Smooth muscle cell (in vitro differentiated cells): ENCODE measurements around the gene CHST11. TPM values are rescaled to one million over a fixed set of nuclear protein-coding genes. Genes with fewer than 3 reads are reported as not detected.

Experiments
- DNase-seq: peaks from one replicate; lab custom pipeline; 2025; ENCODE audit not compliant: unreplicated experiment; lab: John Stamatoyannopoulos, UW
- H2AFZ ChIP-seq: fragments of 200-600 bp; sonication (generic); 2 replicates; pipeline ENCODE4 v1.6.0; 2016; ENCODE audit warnings: antibody characterized with exemption, low read depth, mild to moderate bottlenecking
- H3F3A ChIP-seq: fragments of 200-600 bp; sonication (generic); 2 replicates; pipeline ENCODE4 v1.6.0; 2017; ENCODE audit warnings: antibody characterized with exemption, low read depth
- H3K27ac ChIP-seq: fragments of 200-600 bp; sonication (generic); 2 replicates; pipeline ENCODE4 v1.5.1; 2016; ENCODE audit warnings: low read depth, mild to moderate bottlenecking
- H3K27me3 ChIP-seq: fragments of 200-600 bp; sonication (generic); 2 replicates; pipeline ENCODE4 v1.6.1; 2016; ENCODE audit warnings: low read depth, mild to moderate bottlenecking
- H3K36me3 ChIP-seq: fragments of 200-600 bp; sonication (generic); 2 replicates; pipeline ENCODE4 v1.5.1; 2016; ENCODE audit warnings: low read depth
- H3K4me1 ChIP-seq: fragments of 200-600 bp; sonication (generic); 2 replicates; pipeline ENCODE4 v1.5.1; 2016; ENCODE audit warnings: low read depth
- H3K4me2 ChIP-seq: fragments of 200-600 bp; sonication (generic); 2 replicates; pipeline ENCODE4 v1.6.0; 2016; ENCODE audit warnings: mild to moderate bottlenecking
- H3K4me3 ChIP-seq: fragments of 200-600 bp; sonication (generic); 2 replicates; pipeline ENCODE4 v1.5.1; 2016; ENCODE audit warnings: mild to moderate bottlenecking
- H3K79me2 ChIP-seq: fragments of 200-600 bp; sonication (generic); 2 replicates; pipeline ENCODE4 v1.6.0; 2016; ENCODE audit warnings: low read depth, mild to moderate bottlenecking
- H3K9ac ChIP-seq: fragments of 200-600 bp; sonication (generic); 2 replicates; pipeline ENCODE4 v1.6.0; 2016; ENCODE audit warnings: low read depth
- H3K9me3 ChIP-seq: fragments of 200-600 bp; sonication (generic); replicated peaks from 2 replicates; pipeline ENCODE4 v1.5.1; 2016; ENCODE audit warnings: low read depth
- H4K20me1 ChIP-seq: fragments of 200-600 bp; sonication (generic); 2 replicates; pipeline ENCODE4 v1.6.0; 2016; ENCODE audit warnings: low read depth
- CTCF ChIP-seq: fragments of 200-600 bp; sonication (generic); IDR thresholded peaks from 2 replicates; pipeline ENCODE4 v1.5.1; 2017; ENCODE audit warnings: borderline replicate concordance, mild to moderate bottlenecking, antibody characterized with exemption; ENCODE audit not compliant: insufficient read depth, poor library complexity, severe bottlenecking
- WGBS: methylation state at CpG from one replicate; pipeline ENCODE4 v1.1.7; 2016; ENCODE audit warnings: low lambda C conversion rate; 5-methylcytosine and 5-hydroxymethylcytosine counted together
- polyA plus RNA-seq: library from polyadenylated mRNA; unstranded; fragments of >200 nt; fragmentation: Nextera tagmentation; extraction: Ambion mirVana; gene quantifications from 2 replicates; pipeline ENCODE4 v1.2.1, GENCODE V29; 2016
- total RNA-seq: library from RNA; depleted of rRNA; stranded (reverse); fragments of >200 nt; gene quantifications from 2 replicates; pipeline ENCODE4 v1.2.3, GENCODE V29; 2014

The CHST11 gene
- total and polyA plus RNA-seq, 2 experiments from 2014 or later: 6.9 to 10.2 TPM

- H3K9ac ChIP-seq: no peak overlapping the region
- H3K27ac ChIP-seq: no peak overlapping the region
- H2AFZ ChIP-seq: no peak overlapping the region
- H3K4me3 ChIP-seq: no peak overlapping the region
- no peaks in the 10 kb centered on the region for H3K27me3 ChIP-seq
- no peaks in the 10 kb centered on the region for H3K9me3 ChIP-seq
- no peak for TF ChIP-seq CTCF
- no peak overlapping the region for H3K4me2 ChIP-seq
- H3K36me3 ChIP-seq: no peaks in the 10 kb centered on the region
- H4K20me1 ChIP-seq: peaks cover 6% of the 10 kb centered on the region
- 93% methylated on average over 3 of the region's 3 CpGs for WGBS
- H3K79me2 ChIP-seq: no peaks in the 10 kb centered on the region
- H3K4me1 ChIP-seq: no peaks in the 10 kb centered on the region
- DNase-seq: no peak
- no peaks in the 10 kb centered on the region for H3F3A ChIP-seq
Observed at GRCh38 chr12:104701756-104702155, 245.0 kb downstream of the CHST11 start.

GRCh38 chr12:104702565-104703139 is 245.9 kb downstream of the CHST11 start:
- no peak overlapping the region for H2AFZ ChIP-seq
- H3K4me2 ChIP-seq: no peak overlapping the region
- H3K36me3 ChIP-seq: no peaks in the 10 kb centered on the region
- H3K79me2 ChIP-seq: no peaks in the 10 kb centered on the region
- no peaks in the 10 kb centered on the region for H3K9me3 ChIP-seq
- no peaks in the 10 kb centered on the region for H3F3A ChIP-seq
- no peak overlapping the region for H3K4me3 ChIP-seq
- H3K4me1 ChIP-seq: no peaks in the 10 kb centered on the region
- no peak for TF ChIP-seq CTCF
- peaks cover 6% of the 10 kb centered on the region for H4K20me1 ChIP-seq
- no peaks in the 10 kb centered on the region for H3K27me3 ChIP-seq
- H3K9ac ChIP-seq: no peak overlapping the region
- no peak for DNase-seq
- no peak overlapping the region for H3K27ac ChIP-seq
- WGBS: 90% methylated on average over 21 of the region's 21 CpGs

GRCh38 chr12:104703372-104703771 is 246.6 kb downstream of the CHST11 start:
- Histone ChIP-seq H3K27me3 (no peaks in the 10 kb centered on the region), H3K4me1 (no peaks in the 10 kb centered on the region), H3K9me3 (no peaks in the 10 kb centered on the region), H3K9ac (no peak overlapping the region), H3F3A (no peaks in the 10 kb centered on the region), H3K79me2 (no peaks in the 10 kb centered on the region), H4K20me1 (peaks cover 13% of the 10 kb centered on the region), H3K4me2 (no peak overlapping the region), H3K4me3 (no peak overlapping the region), H3K36me3 (no peaks in the 10 kb centered on the region), H2AFZ (no peak overlapping the region), H3K27ac (no peak overlapping the region)
- TF ChIP-seq CTCF: no peak
- no peak for DNase-seq
- 93% methylated on average over 8 of the region's 8 CpGs for WGBS

GRCh38 chr12:104704224-104704779 is 247.6 kb downstream of the CHST11 start:
- no peak overlapping the region for H2AFZ ChIP-seq
- no peaks in the 10 kb centered on the region for H3K36me3 ChIP-seq
- H3K4me1 ChIP-seq: peaks cover 4% of the 10 kb centered on the region
- H4K20me1 ChIP-seq: peaks cover 17% of the 10 kb centered on the region
- no peak overlapping the region for H3K9ac ChIP-seq
- no peak overlapping the region for H3K4me2 ChIP-seq
- H3K27me3 ChIP-seq: no peaks in the 10 kb centered on the region
- no peak overlapping the region for H3K27ac ChIP-seq
- no peak overlapping the region for H3K4me3 ChIP-seq
- no peaks in the 10 kb centered on the region for H3K9me3 ChIP-seq
- H3F3A ChIP-seq: no peaks in the 10 kb centered on the region
- DNase-seq: no peak
- 84% methylated on average over 7 of the region's 7 CpGs for WGBS
- TF ChIP-seq CTCF: no peak
- no peaks in the 10 kb centered on the region for H3K79me2 ChIP-seq
